Measurements from ENCODE around the gene STAC3. TPM values are rescaled to one million over a fixed set of nuclear protein-coding genes. Genes with fewer than 3 reads are reported as not detected.

STAC3 gene
- total RNA-seq, 1 donor from 2014 or later: 3.3 TPM

DNA sequence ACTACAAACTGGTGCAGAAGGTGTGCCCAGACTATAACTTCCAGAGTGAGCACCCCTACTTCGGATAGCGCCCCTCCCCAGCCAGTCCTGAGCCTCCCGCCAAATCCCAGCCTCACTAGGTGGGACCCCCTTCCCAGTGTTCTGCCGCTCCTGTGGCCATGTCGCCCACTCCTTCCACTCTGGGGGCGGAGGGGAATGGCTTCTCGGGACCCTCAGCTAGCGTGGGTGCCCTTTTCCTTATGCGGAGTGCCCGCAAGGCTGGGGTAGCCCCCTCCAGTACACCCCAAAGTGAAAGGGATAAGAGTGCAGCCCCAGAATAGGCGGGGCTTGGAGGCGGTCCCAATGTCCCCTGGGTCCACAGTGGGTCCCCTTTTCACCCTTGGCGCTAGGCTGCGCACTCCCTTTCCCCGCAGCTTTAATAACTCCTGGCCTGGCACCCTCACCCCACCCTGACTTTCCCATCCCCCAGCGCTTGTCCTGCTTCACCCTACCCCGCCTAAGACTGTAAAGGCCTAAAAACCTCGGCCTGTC, 25.2 kb downstream of the STAC3 start:
- Mint-ChIP-seq H3K4me3 (ENCODE audit: unreplicated experiment) (no peak overlapping the region), H3K27me3 (ENCODE audit: unreplicated experiment) (peaks cover 34% of the 10 kb centered on the region)
- TF ChIP-seq, protein P1, sequence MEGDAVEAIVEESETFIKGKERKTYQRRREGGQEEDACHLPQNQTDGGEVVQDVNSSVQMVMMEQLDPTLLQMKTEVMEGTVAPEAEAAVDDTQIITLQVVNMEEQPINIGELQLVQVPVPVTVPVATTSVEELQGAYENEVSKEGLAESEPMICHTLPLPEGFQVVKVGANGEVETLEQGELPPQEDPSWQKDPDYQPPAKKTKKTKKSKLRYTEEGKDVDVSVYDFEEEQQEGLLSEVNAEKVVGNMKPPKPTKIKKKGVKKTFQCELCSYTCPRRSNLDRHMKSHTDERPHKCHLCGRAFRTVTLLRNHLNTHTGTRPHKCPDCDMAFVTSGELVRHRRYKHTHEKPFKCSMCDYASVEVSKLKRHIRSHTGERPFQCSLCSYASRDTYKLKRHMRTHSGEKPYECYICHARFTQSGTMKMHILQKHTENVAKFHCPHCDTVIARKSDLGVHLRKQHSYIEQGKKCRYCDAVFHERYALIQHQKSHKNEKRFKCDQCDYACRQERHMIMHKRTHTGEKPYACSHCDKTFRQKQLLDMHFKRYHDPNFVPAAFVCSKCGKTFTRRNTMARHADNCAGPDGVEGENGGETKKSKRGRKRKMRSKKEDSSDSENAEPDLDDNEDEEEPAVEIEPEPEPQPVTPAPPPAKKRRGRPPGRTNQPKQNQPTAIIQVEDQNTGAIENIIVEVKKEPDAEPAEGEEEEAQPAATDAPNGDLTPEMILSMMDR (IDR thresholded peaks at IDR 0.05; ENCODE audit: unreplicated experiment): no peak

DNA sequence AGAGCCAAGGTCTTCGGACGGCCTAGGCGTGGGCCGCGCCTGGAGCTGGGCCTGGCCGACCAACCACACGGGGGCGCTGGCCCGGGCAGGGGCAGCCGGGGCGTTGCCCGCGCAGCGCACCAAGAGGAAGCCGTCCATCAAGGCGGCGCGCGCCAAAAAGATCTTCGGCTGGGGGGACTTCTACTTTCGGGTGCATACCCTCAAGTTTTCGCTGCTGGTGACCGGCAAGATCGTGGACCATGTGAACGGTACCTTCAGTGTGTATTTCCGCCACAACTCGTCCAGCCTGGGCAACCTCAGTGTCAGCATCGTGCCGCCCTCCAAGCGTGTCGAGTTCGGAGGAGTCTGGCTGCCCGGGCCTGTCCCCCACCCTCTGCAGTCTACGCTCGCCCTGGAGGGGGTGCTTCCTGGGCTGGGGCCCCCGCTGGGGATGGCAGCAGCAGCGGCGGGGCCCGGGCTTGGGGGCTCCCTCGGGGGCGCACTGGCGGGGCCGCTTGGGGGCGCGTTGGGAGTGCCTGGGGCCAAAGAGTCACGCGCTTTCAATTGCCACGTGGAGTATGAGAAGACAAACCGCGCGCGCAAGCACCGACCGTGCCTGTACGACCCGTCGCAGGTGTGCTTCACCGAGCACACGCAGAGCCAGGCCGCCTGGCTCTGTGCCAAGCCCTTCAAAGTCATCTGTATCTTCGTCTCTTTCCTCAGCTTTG, 25.9 kb downstream of the STAC3 start:
- no peak overlapping the region for H3K27ac Mint-ChIP-seq (ENCODE audit: unreplicated experiment)
- DNase-seq (ENCODE audit: low spot score): peak; percentile 80
- peaks cover 32% of the 10 kb centered on the region for H3K27me3 Mint-ChIP-seq (ENCODE audit: unreplicated experiment)
- peaks cover 22% of the 10 kb centered on the region for H3K4me1 Mint-ChIP-seq (ENCODE audit: unreplicated experiment)
- peaks cover 4% of the 10 kb centered on the region for H3K36me3 Mint-ChIP-seq (ENCODE audit: low read depth, unreplicated experiment)
- H3K9me3 Mint-ChIP-seq (ENCODE audit: unreplicated experiment): no peaks in the 10 kb centered on the region
- TF ChIP-seq, protein P1 (IDR thresholded peaks at IDR 0.05; ENCODE audit: unreplicated experiment): peak; percentile 87
- H3K4me3 Mint-ChIP-seq (ENCODE audit: unreplicated experiment): no peak overlapping the region

More for the DNA sequence above, 25.2 kb downstream of the STAC3 start:
- H3K36me3 Mint-ChIP-seq (ENCODE audit: low read depth, unreplicated experiment): peaks cover 1% of the 10 kb centered on the region
- DNase-seq (ENCODE audit: low spot score): no peak
- no peaks in the 10 kb centered on the region for H3K9me3 Mint-ChIP-seq (ENCODE audit: unreplicated experiment)
- H3K4me1 Mint-ChIP-seq (ENCODE audit: unreplicated experiment): peaks cover 29% of the 10 kb centered on the region
- H3K27ac Mint-ChIP-seq (ENCODE audit: unreplicated experiment): no peak overlapping the region

DNA sequence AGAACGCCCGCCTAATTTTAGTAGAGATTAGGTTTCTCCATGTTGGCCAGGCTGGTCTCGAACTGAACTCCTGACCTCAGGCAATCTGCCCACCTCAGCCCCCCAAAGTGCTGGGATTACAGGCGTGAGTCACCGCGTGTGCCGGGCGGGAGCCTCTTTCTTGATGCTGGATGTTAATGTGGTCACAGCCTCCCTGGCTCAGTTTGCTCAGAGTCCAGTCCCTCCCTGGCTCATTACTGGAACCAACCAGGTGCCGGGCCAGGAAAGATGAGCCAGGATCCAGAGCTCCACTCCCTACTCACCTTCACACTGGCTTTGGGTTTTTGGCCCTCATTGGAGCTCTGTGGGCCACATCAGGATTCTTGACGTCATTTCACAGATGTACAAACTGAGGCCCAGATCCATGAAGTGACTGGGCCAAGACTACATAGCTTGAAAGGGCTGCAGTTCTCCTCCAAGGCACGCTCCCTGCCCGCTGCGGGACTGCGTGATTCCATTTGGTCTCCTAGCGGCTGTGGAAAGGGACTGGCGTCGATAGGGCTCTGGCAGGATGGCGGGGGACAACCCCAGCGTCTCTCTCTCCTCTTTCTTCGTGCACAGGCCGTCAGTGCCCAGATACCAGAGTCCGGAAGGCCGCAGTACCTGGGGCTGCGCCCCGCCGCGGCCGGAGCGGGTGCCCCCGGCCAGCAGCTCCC, 26.6 kb downstream of the STAC3 start:
- no peaks in the 10 kb centered on the region for H3K9me3 Mint-ChIP-seq (ENCODE audit: unreplicated experiment)
- peaks cover 19% of the 10 kb centered on the region for H3K4me1 Mint-ChIP-seq (ENCODE audit: unreplicated experiment)
- H3K27ac Mint-ChIP-seq (ENCODE audit: unreplicated experiment): no peak overlapping the region
- peaks cover 4% of the 10 kb centered on the region for H3K36me3 Mint-ChIP-seq (ENCODE audit: low read depth, unreplicated experiment)
- TF ChIP-seq, protein P1 (IDR thresholded peaks at IDR 0.05; ENCODE audit: unreplicated experiment): no peak
- H3K27me3 Mint-ChIP-seq (ENCODE audit: unreplicated experiment): peaks cover 36% of the 10 kb centered on the region
- no peak for DNase-seq (ENCODE audit: low spot score)
- no peak overlapping the region for H3K4me3 Mint-ChIP-seq (ENCODE audit: unreplicated experiment)

DNA sequence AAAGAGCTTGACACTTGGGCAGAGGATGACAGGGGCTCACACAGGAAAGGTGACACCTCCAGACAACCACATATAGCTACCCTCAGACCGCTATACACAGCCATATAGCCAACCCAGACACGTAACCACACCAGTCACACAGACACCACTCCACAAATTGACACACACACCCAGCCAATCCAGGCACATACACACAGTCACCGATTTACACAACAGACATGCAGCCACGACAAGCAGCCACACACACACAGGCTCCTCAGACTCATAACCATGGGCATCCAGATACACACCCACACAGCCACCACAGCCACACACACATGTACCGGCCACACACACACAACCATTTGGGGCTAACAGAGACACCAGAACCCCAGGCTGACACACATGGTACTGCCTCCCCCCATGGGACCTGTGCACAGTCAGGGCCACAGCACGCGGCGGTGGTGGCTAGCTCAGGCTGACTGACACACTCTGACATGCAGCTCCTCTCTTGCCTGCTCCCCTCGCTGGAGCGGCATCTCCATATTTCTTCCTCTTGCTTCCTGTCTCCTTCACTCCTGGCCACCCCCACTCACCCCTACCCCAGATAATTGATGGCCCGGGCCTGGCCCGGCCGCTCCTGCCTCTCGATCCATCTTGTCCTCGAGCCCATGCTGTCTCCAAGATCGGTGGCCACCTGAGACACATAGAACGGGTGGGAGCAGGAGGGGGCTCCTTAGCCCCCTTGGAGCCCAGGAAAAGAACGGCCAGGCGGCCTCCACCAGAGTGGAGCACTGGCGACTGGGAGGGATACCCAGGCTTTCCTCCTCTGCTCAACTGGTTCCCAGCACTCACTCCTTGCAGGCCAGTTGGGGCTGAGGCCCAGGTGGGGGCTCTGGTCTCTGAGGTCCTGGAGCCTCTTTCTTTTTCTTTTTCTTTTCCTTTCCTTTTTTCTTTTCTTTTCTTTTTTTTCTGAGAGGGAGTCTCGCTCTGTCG, 27.5 kb downstream of the STAC3 start:
- DNase-seq (ENCODE audit: low spot score): no peak
- Mint-ChIP-seq H3K27ac (ENCODE audit: unreplicated experiment) (no peak overlapping the region), H3K27me3 (ENCODE audit: unreplicated experiment) (peaks cover 44% of the 10 kb centered on the region), H3K9me3 (ENCODE audit: unreplicated experiment) (no peaks in the 10 kb centered on the region), H3K4me1 (ENCODE audit: unreplicated experiment) (peaks cover 13% of the 10 kb centered on the region), H3K4me3 (ENCODE audit: unreplicated experiment) (no peak overlapping the region), H3K36me3 (ENCODE audit: low read depth, unreplicated experiment) (peaks cover 12% of the 10 kb centered on the region)
- TF ChIP-seq, protein P1 (IDR thresholded peaks at IDR 0.05; ENCODE audit: unreplicated experiment): no peak
